HG03159 (cell line): ENCODE results near the gene INPP5B.

Source experiments
- ATAC-seq: cut with Tn5 transposase; IDR thresholded peaks from one replicate; pipeline ENCODE4 v1.9.1; 2021; ENCODE audit warnings: mild to moderate bottlenecking, moderate library complexity; ENCODE audit not compliant: unreplicated experiment

Gene INPP5B

DNA sequence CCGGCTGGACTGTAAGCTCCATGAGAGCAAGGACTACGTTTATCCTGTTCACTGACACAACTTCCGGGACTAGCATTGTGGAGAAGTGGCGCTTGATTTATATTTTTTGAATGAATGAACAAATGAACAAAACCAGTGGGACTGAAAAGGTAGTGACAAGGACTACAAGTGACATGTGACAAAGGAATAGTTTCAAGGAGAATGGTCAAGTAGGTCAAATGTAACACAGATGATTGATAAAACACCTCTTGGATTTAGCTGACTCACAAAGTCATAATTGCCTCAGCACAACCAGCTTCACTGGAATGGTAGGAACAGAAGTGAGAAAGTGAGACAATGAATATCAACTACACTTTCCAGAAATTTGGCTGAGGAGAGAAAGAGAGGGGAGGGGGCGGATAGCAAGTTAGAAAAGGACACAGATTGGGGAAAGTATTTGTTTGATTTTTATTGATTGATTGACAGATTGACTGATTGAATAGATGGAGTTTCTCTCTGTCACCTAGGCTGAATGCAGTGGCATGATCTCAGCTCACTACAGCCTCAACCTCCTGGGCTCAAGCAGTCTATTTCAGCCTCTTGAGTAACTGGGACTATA lies 101.7 kb downstream of the INPP5B start:
- no peak for ATAC-seq

DNA sequence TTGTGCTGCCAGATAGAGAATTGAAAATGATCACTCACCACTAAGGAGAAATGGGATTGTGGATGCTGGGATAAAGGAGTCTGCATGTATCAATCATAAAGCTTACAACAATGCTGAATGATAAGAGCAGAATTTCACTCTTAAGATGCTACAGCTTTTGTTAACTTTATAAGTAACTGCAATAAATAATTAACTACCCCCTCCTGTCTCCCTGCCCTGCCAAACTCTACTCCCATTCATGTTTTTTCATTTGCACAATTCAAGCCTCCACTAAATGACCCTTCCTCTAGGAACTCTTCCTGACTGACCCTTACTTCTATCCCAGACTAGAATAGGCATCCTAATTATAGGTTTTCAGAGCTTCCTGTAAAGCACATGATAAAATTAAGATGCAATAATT lies 102.3 kb downstream of the INPP5B start:
- no peak for ATAC-seq

DNA sequence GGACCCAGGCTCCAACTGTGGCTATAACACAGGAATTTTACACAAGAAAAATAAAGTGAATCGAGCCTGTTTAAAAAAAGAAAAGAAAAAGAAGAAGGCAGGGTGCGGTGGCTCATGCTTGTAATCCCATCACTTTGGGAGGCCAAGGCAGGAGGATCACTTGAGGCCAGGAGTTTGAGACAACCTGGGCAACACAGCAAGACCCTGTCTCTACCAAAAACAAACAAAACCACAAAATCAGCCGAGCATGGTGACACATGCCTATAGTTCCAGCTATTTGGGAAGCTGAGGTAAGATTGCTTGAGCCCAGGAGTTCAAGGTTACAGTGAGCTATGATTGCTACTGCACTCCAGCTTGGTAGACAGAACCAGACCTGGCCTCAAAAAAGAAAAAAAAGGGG lies 105.2 kb downstream of the INPP5B start:
- ATAC-seq: no peak

DNA sequence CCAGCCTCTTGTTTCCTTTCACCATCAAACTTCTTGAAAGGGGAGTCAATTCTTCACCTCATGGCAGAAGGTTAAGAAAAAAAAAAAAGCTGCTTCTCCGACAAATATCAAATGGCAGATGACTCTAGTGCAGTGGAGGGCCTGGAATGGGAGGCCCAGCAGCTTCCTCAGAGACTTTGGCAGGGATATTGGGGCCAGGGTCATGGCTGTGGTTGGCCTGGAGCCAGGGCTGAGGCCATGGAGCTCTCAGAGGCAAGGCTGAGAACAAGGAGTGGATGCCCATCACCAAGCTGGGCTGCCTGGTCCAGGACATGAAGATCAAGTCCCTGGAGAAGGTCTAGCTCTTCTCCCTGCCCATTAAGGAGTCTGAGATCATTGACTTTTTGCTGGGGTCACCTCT lies 106.1 kb downstream of the INPP5B start:
- ATAC-seq: no peak

DNA sequence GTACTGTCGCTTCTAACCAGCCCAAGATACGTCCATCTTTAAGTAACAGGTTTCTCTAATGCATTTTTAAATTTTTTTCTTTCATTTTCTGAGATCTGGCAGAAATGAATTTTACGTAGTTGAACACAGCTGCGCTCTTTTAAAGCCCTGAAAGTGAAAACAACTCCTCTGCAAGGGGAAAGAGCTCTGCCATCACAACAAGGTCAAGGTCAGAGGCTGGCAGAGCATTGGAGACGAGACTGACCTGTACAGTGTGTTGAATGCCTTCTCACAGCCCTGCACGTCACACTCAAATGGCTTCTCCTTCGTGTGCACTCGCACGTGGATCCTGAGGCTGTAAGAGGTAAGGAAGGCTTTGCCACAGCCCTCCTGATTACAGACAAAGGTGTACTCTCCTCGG lies 107.2 kb downstream of the INPP5B start:
- ATAC-seq: no peak

DNA sequence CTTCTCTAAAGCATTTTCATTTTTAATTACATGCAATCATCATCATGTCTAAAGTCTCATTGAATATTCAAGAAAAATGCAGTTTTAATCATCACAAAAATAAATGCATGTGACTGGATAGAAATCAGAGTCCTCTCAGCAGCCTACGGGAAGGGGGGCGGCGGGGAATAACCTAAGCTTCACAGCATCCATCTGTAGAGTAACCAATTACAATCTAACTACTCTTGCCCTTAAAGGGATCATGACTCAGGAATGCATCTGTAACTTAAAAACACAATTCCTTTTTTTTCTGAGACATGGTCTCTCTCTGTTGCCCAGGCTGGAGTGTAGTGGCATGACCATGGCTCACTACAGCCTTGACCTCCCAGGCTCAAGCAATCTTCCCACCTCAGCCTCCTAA lies 110.1 kb downstream of the INPP5B start:
- no peak for ATAC-seq

DNA sequence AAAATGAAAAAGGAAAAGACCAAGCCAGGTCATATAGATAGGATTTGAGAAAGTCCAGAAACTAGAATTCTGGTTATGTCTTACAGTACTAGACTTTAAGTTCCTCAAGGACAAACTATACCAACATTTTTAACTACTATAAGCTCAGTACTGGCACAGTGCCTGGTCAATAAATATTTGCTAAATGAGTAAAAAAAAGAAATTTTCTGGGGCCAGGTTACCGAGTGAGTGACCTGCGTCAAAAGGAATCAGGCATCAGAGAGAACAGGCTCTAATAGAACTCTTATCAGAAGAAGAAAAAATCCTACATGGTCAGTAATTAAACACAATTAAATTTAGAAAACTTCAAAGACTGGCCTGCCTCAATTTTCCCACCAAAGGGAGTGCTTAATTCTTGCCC lies 115.0 kb downstream of the INPP5B start:
- ATAC-seq: no peak

DNA sequence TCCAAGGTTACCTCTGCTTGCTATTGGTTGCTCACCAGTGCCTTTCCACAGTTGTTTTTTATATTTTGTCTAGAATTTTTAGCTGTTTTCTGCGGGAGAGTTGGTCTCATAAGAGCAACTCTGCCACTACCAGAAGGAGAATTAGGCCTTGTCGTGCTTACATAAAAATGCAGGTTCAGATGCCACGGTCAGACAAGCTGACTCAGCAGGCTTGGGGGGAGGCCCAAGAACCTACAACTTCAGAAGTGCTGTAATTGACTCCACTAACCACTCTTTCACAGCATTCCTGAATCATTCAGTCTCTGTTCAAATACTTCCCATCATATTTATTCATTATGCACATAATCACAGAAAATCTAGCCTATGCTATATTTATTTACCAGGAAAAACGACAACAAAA lies 115.7 kb downstream of the INPP5B start:
- no peak for ATAC-seq

DNA sequence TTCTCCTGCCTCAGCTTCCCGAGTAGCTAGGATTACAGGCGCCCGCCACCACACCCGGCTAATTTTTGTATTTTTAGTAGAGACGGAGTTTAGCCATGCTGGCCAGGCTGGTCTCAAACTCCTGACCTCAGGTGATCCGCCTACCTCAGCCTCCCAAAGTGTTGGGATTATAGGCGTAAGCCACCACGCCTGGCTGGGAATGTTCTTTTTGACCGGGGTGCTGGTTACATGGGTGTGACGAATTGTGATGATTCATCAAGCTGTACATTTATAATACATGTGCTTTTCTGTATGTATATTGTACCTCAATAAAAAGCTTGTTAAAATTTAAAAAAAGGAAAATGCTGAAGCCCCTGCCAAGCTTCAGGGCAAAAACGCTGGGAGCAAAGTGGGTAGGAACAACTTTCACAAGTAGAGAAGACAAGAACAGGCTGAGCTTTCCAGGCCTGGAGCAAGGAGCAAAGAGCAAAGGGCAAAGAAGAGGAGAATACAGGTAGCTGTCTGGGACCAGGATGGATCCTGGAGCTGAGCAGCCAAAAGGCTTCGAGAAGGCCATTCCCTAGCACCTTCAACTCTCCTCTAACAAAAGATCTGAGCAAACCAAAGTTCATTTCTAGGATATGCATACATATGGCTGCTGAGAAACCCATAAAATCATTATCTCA lies 118.3 kb downstream of the INPP5B start:
- ATAC-seq: no peak

DNA sequence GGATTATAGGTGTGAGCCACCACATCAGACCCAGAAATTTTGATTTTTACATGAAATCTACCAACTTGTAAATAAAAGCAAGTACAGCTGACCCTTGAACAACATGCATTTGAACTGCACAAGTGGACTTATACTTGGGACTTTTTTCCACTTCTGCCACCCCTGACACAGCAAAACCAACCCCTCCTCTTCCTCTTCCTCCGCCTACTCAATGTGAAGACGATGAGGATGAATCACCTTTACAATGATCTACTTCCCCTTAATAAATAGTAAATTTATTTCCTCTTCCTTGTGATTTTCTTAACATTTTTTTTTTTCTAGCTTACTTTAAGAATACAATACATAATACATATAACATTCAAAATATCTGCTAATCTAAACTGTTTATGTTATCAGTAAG lies 121.3 kb downstream of the INPP5B start:
- ATAC-seq: no peak

DNA sequence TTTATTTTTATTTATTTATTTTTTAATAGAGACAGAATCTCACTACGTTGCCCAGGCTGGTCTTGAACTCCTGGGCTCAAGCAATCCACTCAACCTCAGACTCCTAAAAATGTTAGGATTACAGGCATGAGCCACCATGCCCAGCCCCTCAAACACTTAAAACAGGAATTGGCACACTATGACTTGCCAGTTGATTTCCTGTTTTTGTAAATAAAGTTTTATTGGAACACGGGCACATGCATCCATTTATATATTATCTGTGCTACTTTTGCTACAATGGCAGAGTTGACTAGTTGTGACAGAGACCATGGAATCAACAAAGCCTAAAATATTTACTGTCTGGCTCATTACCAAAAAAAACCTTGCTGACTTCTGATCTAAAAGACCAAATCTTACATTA lies 122.9 kb downstream of the INPP5B start:
- no peak for ATAC-seq

DNA sequence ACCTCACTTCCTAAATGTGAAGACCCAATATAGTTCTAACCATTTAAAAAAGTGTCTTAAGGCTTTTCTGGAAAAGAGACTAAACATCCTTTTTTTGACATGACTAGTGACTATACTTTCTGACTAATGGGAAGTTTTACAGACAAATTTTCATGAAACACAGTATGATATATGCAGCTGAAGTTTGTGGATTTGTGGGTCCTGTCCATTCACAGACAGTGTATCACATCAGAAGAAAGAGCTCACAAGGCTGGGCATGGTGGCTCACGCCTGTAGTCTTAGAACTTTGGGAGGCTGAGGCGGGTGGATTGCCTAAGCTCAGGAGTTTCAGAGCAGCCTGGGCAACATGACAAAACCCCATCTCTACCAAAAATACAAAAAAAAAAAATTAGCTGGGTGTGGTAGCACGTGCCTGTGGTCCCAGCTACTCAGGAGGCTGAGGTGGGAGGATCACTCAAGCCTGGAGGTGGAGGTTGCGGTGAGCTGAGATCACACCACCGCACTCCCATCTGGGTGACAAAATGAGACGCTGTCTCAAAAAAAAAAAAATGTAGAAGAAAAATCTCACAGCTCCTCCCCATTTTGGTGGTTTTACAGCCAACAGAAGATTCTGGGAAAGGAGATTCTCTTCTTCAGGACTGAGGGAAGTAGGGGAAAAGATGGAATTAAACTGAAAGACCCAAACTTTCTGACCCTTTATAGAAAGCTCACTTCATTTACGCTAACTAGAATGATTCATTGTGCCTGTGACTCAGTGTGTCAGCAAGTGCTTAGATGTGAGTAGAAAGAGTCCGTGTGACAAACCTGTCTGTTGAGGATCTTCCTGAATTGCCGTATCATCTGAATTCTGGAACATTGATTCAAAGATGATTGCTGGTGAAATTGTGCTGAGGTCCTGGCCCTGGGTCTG lies 123.7 kb downstream of the INPP5B start:
- ATAC-seq: no peak

DNA sequence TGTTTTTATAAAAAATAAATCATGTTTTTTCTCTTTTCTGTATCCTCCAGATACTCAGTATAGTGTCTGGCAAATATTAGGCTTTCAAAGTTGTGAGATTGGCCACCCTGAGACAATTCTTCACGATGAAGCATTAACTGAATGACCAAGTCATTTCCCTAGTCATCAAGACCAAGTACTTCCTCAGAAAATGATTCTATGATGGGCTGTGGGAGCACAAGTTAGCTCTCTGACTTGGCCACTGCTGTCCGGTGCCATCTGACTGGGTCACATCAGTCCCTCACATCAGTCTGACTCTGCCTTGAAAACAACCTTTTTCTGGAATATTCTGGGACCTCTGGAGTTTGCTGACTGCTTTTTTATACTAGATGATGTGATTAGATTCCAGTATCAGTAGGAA lies 125.4 kb downstream of the INPP5B start:
- no peak for ATAC-seq

DNA sequence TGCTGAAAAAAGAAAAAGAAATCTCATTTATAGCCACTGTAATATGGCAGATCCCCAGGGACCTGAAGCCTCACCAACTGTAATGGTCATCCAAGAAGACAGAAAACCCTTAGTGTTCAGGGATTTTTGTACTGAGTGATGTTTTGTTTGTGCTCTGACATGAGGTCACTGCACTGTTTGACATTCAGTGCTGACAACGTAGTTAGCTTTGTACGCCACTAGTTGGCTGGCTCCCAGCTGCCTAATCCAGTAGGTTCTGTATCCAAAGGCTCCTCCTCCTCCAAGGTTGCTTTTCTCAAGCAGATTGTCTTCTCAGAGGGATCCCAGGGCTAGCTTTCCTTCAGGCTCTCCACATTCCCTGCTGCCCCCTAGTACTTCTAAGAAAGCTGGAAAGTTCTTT lies 129.4 kb downstream of the INPP5B start:
- ATAC-seq: no peak

DNA sequence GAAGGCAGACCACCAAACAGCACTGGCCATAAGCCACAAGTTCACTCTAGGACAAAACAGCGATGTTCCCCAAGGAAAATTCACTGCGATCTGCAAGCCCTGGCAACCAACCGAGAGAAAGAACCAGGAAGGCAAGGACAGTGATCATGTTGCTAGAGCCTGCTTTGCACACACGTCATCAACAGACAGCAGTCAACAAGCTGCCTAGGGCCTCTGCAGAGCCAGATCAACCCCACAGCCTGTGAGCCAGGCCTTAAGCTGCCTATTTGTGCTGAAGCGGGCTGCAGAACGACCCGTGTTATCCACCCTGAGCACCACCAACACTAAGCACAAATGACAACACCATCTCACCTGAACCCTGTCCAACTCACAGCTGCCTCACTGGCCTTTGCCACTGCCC lies 132.6 kb downstream of the INPP5B start:
- ATAC-seq: no peak

DNA sequence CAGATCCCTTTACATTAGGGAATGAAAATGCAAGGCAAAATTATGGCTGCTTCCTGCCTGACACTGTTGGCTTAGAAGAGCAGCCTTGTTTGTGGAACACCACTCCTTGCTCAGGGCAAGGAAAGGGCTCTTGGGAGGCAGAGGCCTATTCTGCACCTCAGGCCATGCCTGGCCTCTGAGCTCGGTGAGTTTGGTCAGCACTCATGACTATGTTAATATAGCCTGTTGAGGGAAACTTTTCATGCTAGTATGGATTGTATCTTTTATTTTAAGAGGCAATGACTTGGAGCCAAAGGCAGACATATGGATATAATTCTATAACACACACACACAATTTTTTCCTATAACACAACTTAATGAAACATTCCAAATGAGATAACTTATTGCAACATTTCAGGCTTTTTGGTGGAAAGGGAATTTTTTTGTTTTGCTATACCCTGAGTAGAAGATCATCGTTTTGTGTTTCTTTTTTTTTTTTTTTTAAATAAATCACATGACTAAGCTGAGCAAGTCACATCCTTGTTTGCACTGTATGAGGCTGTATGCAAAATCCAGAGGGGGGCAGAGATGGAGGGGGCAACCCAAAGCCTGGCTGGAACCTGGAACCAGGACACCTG lies 133.2 kb downstream of the INPP5B start:
- no peak for ATAC-seq

DNA sequence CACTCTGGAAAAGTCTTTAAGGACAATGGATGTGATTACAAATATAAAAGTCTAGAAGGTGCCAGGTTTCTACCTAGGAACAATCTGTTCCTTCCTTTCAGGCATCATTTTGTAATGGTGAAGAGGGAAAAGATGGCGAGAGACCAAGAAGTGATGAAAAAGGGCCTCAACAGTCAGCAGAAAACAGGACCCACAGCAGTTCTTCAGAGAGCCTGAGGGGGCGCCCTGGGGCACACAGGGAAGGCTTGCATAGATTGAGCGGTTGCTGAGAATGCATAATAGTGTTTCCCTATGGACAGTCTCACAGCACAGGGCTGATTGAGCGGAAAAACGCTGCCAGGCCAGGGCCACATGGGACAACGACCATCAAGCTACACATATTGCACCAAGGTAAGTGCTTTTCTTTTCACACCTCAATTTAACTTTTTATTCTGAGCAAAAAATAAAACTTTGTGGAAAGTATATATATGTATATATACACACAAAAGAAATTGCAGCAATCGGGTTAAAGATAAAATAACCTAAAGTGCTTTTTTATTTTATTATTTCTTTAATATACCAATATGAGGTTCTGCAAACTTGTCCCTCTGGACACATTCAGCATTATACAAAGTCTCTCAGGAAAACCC lies 135.7 kb downstream of the INPP5B start:
- ATAC-seq: peak; percentile 46
